WTC11 (cell line): ENCODE measurements around the gene ZBTB7B. TPM values are rescaled to one million over a fixed set of nuclear protein-coding genes. Genes with fewer than 3 reads are reported as not detected.

Source experiments
- ATAC-seq: fragments of 200-7000 bp; cut with Tn5 transposase; 2 replicates; pipeline ENCODE4 v1.10.0; 2021; ENCODE audit warnings: mild to moderate bottlenecking, moderate library complexity
- CTCF ChIA-PET: fragments of 300-600 bp; sonication (Branson Sonifier 250); formaldehyde crosslinking; loops from one replicate; lab custom pipeline; 2021; ENCODE audit warnings: antibody characterized with exemption; lab: Charles Lee
- POLR2A ChIA-PET: fragments of 350-600 bp; sonication (Branson Sonifier 250); formaldehyde crosslinking; loops from one replicate; lab custom pipeline; 2021; ENCODE audit warnings: antibody characterized with exemption; lab: Charles Lee
- DNase-seq: peaks from one replicate; pipeline ENCODE4 v3.0.0; 2021; ENCODE audit warnings: low spot score
- H3K27ac Mint-ChIP-seq: 2 replicates; pipeline ENCODE4 v1.8.0; 2021; ENCODE audit warnings: mixed read lengths
- H3K27me3 Mint-ChIP-seq: 2 replicates; pipeline ENCODE4 v1.8.0; 2021; ENCODE audit warnings: low read depth, mild to moderate bottlenecking, moderate library complexity, mixed read lengths
- H3K36me3 Mint-ChIP-seq: 2 replicates; pipeline ENCODE4 v1.8.0; 2021; ENCODE audit warnings: mixed read lengths
- H3K4me1 Mint-ChIP-seq: 2 replicates; pipeline ENCODE4 v1.8.0; 2022; ENCODE audit warnings: mixed read lengths
- H3K4me3 Mint-ChIP-seq: 2 replicates; pipeline ENCODE4 v1.8.0; 2021; ENCODE audit warnings: mild to moderate bottlenecking, moderate library complexity, mixed read lengths
- H3K9me3 Mint-ChIP-seq: 2 replicates; pipeline ENCODE4 v1.8.0; 2021; ENCODE audit warnings: mixed read lengths
- KAT7 ChIP-seq: sonication (generic); formaldehyde crosslinking; IDR thresholded peaks from 2 replicates; pipeline ENCODE4 v1.8.1; 2023; ENCODE audit warnings: missing genetic modification reagents, mild to moderate bottlenecking, borderline replicate concordance
- MYBL2 ChIP-seq: sonication (generic); formaldehyde crosslinking; IDR thresholded peaks from 2 replicates; pipeline ENCODE4 v1.8.1; 2023; ENCODE audit warnings: mild to moderate bottlenecking, moderate library complexity, missing genetic modification reagents
- NFATC4 ChIP-seq: fragments of 250-450 bp; sonication (Bioruptor Pico); IDR thresholded peaks from 2 replicates; pipeline ENCODE4 v1.9.0; 2021; ENCODE audit warnings: mild to moderate bottlenecking
- OVOL2 ChIP-seq: fragments of 250-450 bp; sonication (Bioruptor Pico); IDR thresholded peaks from 2 replicates; pipeline ENCODE4 v1.9.0; 2021; ENCODE audit warnings: mild to moderate bottlenecking, borderline replicate concordance
- RELA ChIP-seq: sonication (generic); formaldehyde crosslinking; IDR thresholded peaks from 2 replicates; pipeline ENCODE4 v1.8.1; 2022; ENCODE audit warnings: missing genetic modification reagents, mild to moderate bottlenecking, borderline replicate concordance
- SMAD3 ChIP-seq: sonication (generic); formaldehyde crosslinking; IDR thresholded peaks from 2 replicates; pipeline ENCODE4 v1.8.0; 2022; ENCODE audit warnings: missing genetic modification reagents, mild to moderate bottlenecking, borderline replicate concordance
- SP1 ChIP-seq: sonication (generic); formaldehyde crosslinking; conservative IDR thresholded peaks from 2 replicates; pipeline ENCODE4 v1.8.1; 2022; ENCODE audit warnings: missing genetic modification reagents
- ZNF219 ChIP-seq: sonication (generic); formaldehyde crosslinking; IDR thresholded peaks from 2 replicates; pipeline ENCODE4 v1.8.0; 2023; ENCODE audit warnings: missing genetic modification reagents, mild to moderate bottlenecking, borderline replicate concordance
- ZNF396 ChIP-seq: fragments of 250-450 bp; sonication (Bioruptor Pico); IDR thresholded peaks from 2 replicates; pipeline ENCODE4 v1.8.0; 2021; ENCODE audit warnings: mild to moderate bottlenecking, moderate library complexity, borderline replicate concordance
- ZNF423 ChIP-seq: fragments of 250-450 bp; sonication (Bioruptor Pico); IDR thresholded peaks from 2 replicates; pipeline ENCODE4 v2.1.2; 2022; ENCODE audit warnings: mild to moderate bottlenecking, moderate library complexity
- ZNF671 ChIP-seq: fragments of 250-450 bp; sonication (Bioruptor Pico); IDR thresholded peaks from 2 replicates; pipeline ENCODE4 v1.8.0; 2021; ENCODE audit warnings: mild to moderate bottlenecking
- total RNA-seq: library from RNA; stranded (reverse); gene quantifications from 3 replicates; pipeline ENCODE4 v1.2.3, GENCODE V29; 2021
- TF ChIP-seq, protein P1 (sequence below): sonication (generic); formaldehyde crosslinking; IDR thresholded peaks from 2 replicates; pipeline ENCODE4 v1.8.1; 2023; ENCODE audit warnings: mild to moderate bottlenecking, missing genetic modification reagents, moderate library complexity
- TF ChIP-seq, protein P2 (sequence below): sonication (generic); formaldehyde crosslinking; IDR thresholded peaks from 2 replicates; pipeline ENCODE4 v1.8.1; 2023; ENCODE audit warnings: mild to moderate bottlenecking, missing genetic modification reagents, moderate library complexity
- TF ChIP-seq, protein P3 (sequence below): sonication (generic); formaldehyde crosslinking; IDR thresholded peaks from 2 replicates; pipeline ENCODE4 v1.8.1; 2023; ENCODE audit warnings: mild to moderate bottlenecking, missing genetic modification reagents
- TF ChIP-seq, protein P4 (sequence below): fragments of 200-600 bp; IDR thresholded peaks from 2 replicates; pipeline ENCODE4 v1.8.0; 2022; ENCODE audit warnings: antibody characterized with exemption
- TF ChIP-seq, protein P5 (sequence below): fragments of 250-450 bp; sonication (Bioruptor Pico); conservative IDR thresholded peaks from 2 replicates; pipeline ENCODE4 v1.9.0; 2021; ENCODE audit warnings: mild to moderate bottlenecking
- TF ChIP-seq, protein P6 (sequence below): fragments of 250-450 bp; sonication (Bioruptor Pico); IDR thresholded peaks from 2 replicates; pipeline ENCODE4 v1.9.0; 2021; ENCODE audit warnings: mild to moderate bottlenecking, borderline replicate concordance

The ZBTB7B gene
- total RNA-seq, 1 experiment from 2014 or later: 29.8 TPM

DNA sequence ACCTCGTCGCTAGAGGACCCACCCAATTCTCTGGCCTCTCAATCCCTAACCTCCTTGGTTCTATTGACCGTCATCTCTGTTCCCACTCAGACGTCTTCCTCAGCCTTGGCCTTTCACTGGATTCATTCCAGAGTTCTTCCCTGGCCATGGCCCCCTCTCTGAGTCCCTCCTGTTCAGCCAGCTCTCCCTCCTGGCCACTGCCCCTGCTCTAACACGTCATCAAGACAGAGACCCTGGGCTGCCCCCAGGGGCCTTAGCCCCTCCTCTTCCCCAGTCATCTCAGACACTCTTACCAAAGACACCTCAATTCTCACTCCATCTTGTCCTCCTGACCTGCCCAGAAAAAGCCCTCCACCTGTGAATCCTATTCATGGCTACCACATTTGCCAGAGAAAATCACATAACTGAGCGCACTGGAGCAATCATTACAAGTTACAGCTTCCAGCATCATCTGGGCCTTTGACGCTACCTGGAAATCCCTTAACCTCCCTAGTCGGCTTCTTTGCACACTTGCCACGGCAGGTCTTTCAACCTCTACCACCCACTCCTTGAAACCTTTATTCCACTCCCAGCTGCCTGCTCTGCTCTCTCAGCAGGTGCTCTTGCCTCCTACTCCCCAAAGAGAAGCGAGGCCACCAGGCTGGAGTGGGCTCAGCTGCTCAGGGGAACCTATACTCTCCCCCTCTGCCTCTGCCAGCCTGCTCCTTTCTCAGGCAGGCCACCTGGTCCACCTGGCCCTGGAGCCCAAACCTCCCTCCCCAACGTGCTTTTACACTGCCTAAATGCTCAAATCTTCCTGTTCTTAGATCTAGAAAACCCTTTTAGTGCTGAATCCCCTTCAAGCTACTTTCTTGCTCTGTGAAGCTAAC lies 17.0 kb downstream of the ZBTB7B start:
- peaks cover 4% of the 10 kb centered on the region; the same call in 1 of the 2 replicates for H3K27me3 Mint-ChIP-seq
- no peak for DNase-seq
- peaks cover 32% of the 10 kb centered on the region for H3K4me1 Mint-ChIP-seq
- ChIA-PET POLR2A (interaction anchor here (1.6 kb wide), 1 partner anchor 25 kb away, joined by 3 read pairs; no protein-coding TSS in a partner anchor), CTCF (interaction anchor here (1.2 to 4.9 kb wide), 12 partner anchors 13 to 72 kb away, joined by 3 to 49 read pairs (median 10); partner anchors contain the start of genes ADAM15, SHC1 and ZBTB7B)
- TF ChIP-seq NFATC4 (CRISPR knock-in tag) (no peak), ZNF671 (CRISPR knock-in tag) (no peak), ZNF396 (no peak), RELA (CRISPR knock-in tag) (no peak)
- TF ChIP-seq, protein P1, sequence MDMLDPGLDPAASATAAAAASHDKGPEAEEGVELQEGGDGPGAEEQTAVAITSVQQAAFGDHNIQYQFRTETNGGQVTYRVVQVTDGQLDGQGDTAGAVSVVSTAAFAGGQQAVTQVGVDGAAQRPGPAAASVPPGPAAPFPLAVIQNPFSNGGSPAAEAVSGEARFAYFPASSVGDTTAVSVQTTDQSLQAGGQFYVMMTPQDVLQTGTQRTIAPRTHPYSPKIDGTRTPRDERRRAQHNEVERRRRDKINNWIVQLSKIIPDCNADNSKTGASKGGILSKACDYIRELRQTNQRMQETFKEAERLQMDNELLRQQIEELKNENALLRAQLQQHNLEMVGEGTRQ (CRISPR knock-in tag): no peak
- TF ChIP-seq, protein P2, sequence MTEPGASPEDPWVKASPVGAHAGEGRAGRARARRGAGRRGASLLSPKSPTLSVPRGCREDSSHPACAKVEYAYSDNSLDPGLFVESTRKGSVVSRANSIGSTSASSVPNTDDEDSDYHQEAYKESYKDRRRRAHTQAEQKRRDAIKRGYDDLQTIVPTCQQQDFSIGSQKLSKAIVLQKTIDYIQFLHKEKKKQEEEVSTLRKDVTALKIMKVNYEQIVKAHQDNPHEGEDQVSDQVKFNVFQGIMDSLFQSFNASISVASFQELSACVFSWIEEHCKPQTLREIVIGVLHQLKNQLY: no peak
- ATAC-seq: no peak
- H3K9me3 Mint-ChIP-seq: no peaks in the 10 kb centered on the region
- peaks cover 3% of the 10 kb centered on the region; the same call in 1 of the 2 replicates for H3K36me3 Mint-ChIP-seq
- no peak overlapping the region for H3K27ac Mint-ChIP-seq
- H3K4me3 Mint-ChIP-seq: no peak overlapping the region

DNA sequence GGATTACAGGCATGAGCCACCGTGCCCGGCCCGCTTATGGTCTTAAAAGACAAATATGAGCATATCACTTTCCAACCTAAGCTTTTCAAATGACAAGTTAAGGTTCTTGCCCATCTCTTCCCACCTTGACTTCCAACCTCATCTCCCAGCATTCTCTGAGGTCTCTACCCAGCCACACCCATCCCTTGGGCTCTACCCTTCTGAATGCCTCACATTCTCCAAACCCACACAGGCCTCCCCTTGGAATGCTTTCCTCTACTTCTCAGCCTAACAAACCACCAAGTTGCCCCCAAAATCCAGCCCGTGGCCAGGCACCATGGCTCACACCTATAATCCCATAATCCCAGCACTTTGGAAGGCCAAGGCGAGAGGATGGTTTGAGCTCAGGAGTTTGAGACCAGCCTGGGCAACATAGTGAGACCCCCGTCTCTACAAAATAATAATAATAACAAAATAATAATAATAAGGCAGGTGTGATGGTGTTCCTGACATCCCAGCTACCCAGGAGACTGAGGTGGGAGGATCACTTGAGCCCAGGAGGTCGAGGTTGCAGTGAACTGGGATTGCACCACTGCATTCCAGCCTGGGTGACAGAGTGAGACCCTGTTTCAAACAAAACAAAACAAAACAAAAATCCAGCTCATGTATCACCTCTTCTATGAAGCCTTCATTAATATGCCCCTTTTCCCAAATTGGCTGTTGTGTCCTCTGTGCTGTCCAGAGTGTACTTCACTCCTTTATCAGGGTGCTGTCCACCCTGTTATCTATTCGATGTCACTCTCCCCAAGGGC lies 19.7 kb downstream of the ZBTB7B start:
- H3K27me3 Mint-ChIP-seq: peaks cover 4% of the 10 kb centered on the region; the same call in 1 of the 2 replicates
- DNase-seq: no peak
- no peak overlapping the region for H3K27ac Mint-ChIP-seq
- H3K4me3 Mint-ChIP-seq: no peak overlapping the region
- no peak for TF ChIP-seq SMAD3 (CRISPR knock-in tag)
- TF ChIP-seq, protein P3, sequence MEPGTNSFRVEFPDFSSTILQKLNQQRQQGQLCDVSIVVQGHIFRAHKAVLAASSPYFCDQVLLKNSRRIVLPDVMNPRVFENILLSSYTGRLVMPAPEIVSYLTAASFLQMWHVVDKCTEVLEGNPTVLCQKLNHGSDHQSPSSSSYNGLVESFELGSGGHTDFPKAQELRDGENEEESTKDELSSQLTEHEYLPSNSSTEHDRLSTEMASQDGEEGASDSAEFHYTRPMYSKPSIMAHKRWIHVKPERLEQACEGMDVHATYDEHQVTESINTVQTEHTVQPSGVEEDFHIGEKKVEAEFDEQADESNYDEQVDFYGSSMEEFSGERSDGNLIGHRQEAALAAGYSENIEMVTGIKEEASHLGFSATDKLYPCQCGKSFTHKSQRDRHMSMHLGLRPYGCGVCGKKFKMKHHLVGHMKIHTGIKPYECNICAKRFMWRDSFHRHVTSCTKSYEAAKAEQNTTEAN: no peak
- TF ChIP-seq, protein P4, sequence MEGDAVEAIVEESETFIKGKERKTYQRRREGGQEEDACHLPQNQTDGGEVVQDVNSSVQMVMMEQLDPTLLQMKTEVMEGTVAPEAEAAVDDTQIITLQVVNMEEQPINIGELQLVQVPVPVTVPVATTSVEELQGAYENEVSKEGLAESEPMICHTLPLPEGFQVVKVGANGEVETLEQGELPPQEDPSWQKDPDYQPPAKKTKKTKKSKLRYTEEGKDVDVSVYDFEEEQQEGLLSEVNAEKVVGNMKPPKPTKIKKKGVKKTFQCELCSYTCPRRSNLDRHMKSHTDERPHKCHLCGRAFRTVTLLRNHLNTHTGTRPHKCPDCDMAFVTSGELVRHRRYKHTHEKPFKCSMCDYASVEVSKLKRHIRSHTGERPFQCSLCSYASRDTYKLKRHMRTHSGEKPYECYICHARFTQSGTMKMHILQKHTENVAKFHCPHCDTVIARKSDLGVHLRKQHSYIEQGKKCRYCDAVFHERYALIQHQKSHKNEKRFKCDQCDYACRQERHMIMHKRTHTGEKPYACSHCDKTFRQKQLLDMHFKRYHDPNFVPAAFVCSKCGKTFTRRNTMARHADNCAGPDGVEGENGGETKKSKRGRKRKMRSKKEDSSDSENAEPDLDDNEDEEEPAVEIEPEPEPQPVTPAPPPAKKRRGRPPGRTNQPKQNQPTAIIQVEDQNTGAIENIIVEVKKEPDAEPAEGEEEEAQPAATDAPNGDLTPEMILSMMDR: no peak
- H3K4me1 Mint-ChIP-seq: peaks cover 24% of the 10 kb centered on the region
- ChIA-PET POLR2A (interaction anchor here (0.7 kb wide), 1 partner anchor 21 kb away, joined by 3 read pairs; no protein-coding TSS in a partner anchor), CTCF (interaction anchor here (0.8 to 3.6 kb wide), 10 partner anchors 23 to 151 kb away, joined by 3 to 17 read pairs (median 5); partner anchors contain the start of genes ADAM15, KRTCAP2, LENEP and SHC1)
- no peaks in the 10 kb centered on the region for H3K9me3 Mint-ChIP-seq
- no peak for ATAC-seq
- H3K36me3 Mint-ChIP-seq: no peaks in the 10 kb centered on the region

DNA sequence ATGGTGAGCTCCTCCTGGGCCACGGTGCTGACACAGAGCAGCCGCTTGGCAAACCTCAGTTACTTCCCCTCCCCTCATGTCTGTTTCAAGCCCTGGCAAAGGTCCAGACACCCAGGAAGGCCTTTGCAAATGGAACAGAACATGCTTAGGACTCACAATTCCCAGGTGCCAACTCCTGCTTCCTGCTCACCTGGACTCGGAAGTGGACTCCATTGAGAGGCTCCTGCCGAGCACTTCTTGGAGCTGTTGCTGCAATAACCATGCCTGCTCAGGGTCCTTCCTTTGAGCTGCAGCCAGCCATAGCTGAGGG lies 20.3 kb downstream of the ZBTB7B start:
- H3K27me3 Mint-ChIP-seq: peaks cover 4% of the 10 kb centered on the region; the same call in 1 of the 2 replicates
- ChIA-PET POLR2A (interaction anchor here (0.6 to 0.7 kb wide), 2 partner anchors 22 to 29 kb away, joined by 3 read pairs; no protein-coding TSS in a partner anchor), CTCF (interaction anchor here (0.9 to 2.2 kb wide), 8 partner anchors 9 to 79 kb away, joined by 3 to 10 read pairs (median 4); partner anchors contain the start of genes ADAM15, LENEP and SHC1)
- DNase-seq (no peak), ATAC-seq (no peak)
- no peaks in the 10 kb centered on the region for H3K9me3 Mint-ChIP-seq
- H3K27ac Mint-ChIP-seq: no peak overlapping the region
- H3K36me3 Mint-ChIP-seq: no peaks in the 10 kb centered on the region
- peaks cover 21% of the 10 kb centered on the region for H3K4me1 Mint-ChIP-seq
- H3K4me3 Mint-ChIP-seq: no peak overlapping the region
- no peak for TF ChIP-seq KAT7
- TF ChIP-seq OVOL2 (CRISPR knock-in tag): no peak
- TF ChIP-seq, protein P5, sequence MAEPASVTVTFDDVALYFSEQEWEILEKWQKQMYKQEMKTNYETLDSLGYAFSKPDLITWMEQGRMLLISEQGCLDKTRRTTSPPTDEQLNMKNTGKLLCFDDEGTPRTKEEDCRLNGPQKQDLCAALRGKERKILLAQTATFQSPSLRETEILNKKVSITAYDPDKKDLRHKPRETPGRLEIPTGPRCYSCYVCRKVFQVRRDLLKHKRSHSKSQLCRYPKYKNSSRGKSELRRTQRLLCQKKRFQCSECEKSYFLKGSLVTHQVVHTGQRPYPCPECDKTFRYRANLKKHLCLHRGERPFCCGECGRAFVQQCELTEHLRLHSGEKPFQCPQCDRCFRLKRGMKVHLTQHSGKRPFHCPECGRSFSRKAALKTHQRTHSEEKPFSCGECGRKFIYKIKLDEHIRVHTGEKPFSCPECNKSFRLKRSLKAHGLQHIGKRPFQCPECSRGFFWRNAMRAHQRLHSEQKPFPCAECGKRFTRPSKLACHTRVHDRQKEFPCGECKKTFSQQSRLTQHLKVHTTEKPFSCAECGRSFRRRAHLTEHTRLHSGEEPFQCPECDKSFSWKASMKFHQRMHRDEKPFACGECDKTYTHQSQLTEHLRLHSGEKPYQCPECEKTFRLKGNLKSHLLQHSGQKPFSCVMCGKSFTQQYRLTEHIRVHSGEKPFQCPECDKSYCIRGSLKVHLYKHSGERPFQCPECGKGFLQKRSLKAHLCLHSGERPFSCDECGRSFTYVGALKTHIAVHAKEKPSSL (CRISPR knock-in tag): no peak
- TF ChIP-seq ZNF219 (CRISPR knock-in tag): no peak
- TF ChIP-seq ZNF423: no peak
- no peak for TF ChIP-seq MYBL2 (CRISPR knock-in tag)
- TF ChIP-seq, protein P6, sequence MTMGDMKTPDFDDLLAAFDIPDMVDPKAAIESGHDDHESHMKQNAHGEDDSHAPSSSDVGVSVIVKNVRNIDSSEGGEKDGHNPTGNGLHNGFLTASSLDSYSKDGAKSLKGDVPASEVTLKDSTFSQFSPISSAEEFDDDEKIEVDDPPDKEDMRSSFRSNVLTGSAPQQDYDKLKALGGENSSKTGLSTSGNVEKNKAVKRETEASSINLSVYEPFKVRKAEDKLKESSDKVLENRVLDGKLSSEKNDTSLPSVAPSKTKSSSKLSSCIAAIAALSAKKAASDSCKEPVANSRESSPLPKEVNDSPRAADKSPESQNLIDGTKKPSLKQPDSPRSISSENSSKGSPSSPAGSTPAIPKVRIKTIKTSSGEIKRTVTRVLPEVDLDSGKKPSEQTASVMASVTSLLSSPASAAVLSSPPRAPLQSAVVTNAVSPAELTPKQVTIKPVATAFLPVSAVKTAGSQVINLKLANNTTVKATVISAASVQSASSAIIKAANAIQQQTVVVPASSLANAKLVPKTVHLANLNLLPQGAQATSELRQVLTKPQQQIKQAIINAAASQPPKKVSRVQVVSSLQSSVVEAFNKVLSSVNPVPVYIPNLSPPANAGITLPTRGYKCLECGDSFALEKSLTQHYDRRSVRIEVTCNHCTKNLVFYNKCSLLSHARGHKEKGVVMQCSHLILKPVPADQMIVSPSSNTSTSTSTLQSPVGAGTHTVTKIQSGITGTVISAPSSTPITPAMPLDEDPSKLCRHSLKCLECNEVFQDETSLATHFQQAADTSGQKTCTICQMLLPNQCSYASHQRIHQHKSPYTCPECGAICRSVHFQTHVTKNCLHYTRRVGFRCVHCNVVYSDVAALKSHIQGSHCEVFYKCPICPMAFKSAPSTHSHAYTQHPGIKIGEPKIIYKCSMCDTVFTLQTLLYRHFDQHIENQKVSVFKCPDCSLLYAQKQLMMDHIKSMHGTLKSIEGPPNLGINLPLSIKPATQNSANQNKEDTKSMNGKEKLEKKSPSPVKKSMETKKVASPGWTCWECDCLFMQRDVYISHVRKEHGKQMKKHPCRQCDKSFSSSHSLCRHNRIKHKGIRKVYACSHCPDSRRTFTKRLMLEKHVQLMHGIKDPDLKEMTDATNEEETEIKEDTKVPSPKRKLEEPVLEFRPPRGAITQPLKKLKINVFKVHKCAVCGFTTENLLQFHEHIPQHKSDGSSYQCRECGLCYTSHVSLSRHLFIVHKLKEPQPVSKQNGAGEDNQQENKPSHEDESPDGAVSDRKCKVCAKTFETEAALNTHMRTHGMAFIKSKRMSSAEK: no peak
- no peak for TF ChIP-seq SP1
